Liver (tissue), 9 donors: ENCODE results near the gene KIRREL3. TPM values are rescaled to one million over a fixed set of nuclear protein-coding genes. Genes with fewer than 3 reads are reported as not detected.

Experiments
- DNase-seq: peaks from one replicate; pipeline ENCODE4 v3.0.0-alpha.2; 2017; ENCODE audit warnings: low spot score
- H3K27ac ChIP-seq, 2 donors: one replicate each; pipeline ENCODE4 v1.7.0; 2013; ENCODE audit warnings: inconsistent platforms in 2 of 2, low read length in 2 of 2, control low read depth in 1 of 2, low read depth in 1 of 2, mild to moderate bottlenecking in 1 of 2
- H3K27me3 ChIP-seq, 4 donors: one replicate each; pipeline versions ENCODE4 v1.6.1 to v1.7.0; 2013; ENCODE audit warnings: low read length in 3 of 4, inconsistent platforms in 1 of 4, mild to moderate bottlenecking in 1 of 4, moderate library complexity in 1 of 4; ENCODE audit not compliant: control insufficient read depth in 4 of 4, insufficient read depth in 4 of 4
- H3K36me3 ChIP-seq, 4 donors: one replicate each; pipeline versions ENCODE4 v1.6.1 to v1.7.0; 2013; ENCODE audit warnings: low read length in 3 of 4, mild to moderate bottlenecking in 3 of 4, low read depth in 1 of 4, moderate library complexity in 1 of 4; ENCODE audit not compliant: control insufficient read depth in 4 of 4, insufficient read depth in 3 of 4
- H3K4me1 ChIP-seq, 4 donors: one replicate each; pipeline versions ENCODE4 v1.6.1 to v1.7.0; 2013; ENCODE audit warnings: low read length in 3 of 4, mild to moderate bottlenecking in 3 of 4, moderate library complexity in 1 of 4; ENCODE audit not compliant: control insufficient read depth in 4 of 4, insufficient read depth in 4 of 4
- H3K4me3 ChIP-seq, 3 donors: one replicate each; pipeline versions ENCODE4 v1.6.1 to v1.7.0; 2013; ENCODE audit warnings: low read length in 3 of 3, control low read depth in 1 of 3, low read depth in 1 of 3, mild to moderate bottlenecking in 1 of 3
- H3K9ac ChIP-seq, 2 donors: one replicate each; pipeline ENCODE4 v1.7.0; 2013; ENCODE audit warnings: low read length in 2 of 2, mild to moderate bottlenecking in 2 of 2, moderate library complexity in 2 of 2, control low read depth in 1 of 2, low read depth in 1 of 2
- H3K9me3 ChIP-seq, 4 donors: one replicate each; pipeline versions ENCODE4 v1.6.1 to v1.7.0; 2013; ENCODE audit warnings: low read length in 3 of 4; ENCODE audit not compliant: control insufficient read depth in 4 of 4
- EGR1 ChIP-seq, 2 donors: IDR thresholded peaks; 2 replicates each; pipeline ENCODE4 v1.6.1; 2016 to 2018; ENCODE audit warnings: antibody characterized with exemption in 2 of 2, low read depth in 2 of 2
- FOXA1 ChIP-seq: IDR thresholded peaks from 2 replicates; pipeline ENCODE4 v1.6.1; 2016; ENCODE audit warnings: antibody characterized with exemption
- FOXA2 ChIP-seq: IDR thresholded peaks from 2 replicates; pipeline ENCODE4 v1.6.1; 2016; ENCODE audit warnings: antibody characterized with exemption
- GABPA ChIP-seq, 2 donors: IDR thresholded peaks in 1 of 2; conservative IDR thresholded peaks in 1 of 2; 2 replicates each; pipeline ENCODE4 v1.6.1; 2016; ENCODE audit warnings: antibody characterized with exemption in 2 of 2, mild to moderate bottlenecking in 1 of 2, moderate library complexity in 1 of 2
- HNF4A ChIP-seq, 2 donors: conservative IDR thresholded peaks; 2 replicates each; pipeline ENCODE4 v1.6.1; 2016; ENCODE audit warnings: antibody characterized with exemption in 2 of 2, mild to moderate bottlenecking in 2 of 2
- HNF4G ChIP-seq: IDR thresholded peaks from 2 replicates; pipeline ENCODE4 v1.6.1; 2016; ENCODE audit warnings: antibody characterized with exemption
- JUND ChIP-seq, 2 donors: IDR thresholded peaks; 2 replicates each; pipeline ENCODE4 v1.6.1; 2016; ENCODE audit warnings: antibody characterized with exemption in 2 of 2
- NR2F2 ChIP-seq: IDR thresholded peaks from 2 replicates; pipeline ENCODE4 v1.6.1; 2016; ENCODE audit warnings: antibody characterized with exemption
- RAD21 ChIP-seq, 2 donors: IDR thresholded peaks; 2 replicates each; pipeline ENCODE4 v1.6.1; 2016; ENCODE audit warnings: antibody characterized with exemption in 2 of 2, mild to moderate bottlenecking in 2 of 2
- SP1 ChIP-seq: IDR thresholded peaks from 2 replicates; pipeline ENCODE4 v1.6.1; 2018; ENCODE audit warnings: antibody characterized with exemption, mild to moderate bottlenecking
- TAF1 ChIP-seq: conservative IDR thresholded peaks from 2 replicates; pipeline ENCODE4 v1.6.1; 2016; ENCODE audit warnings: antibody characterized with exemption, mild to moderate bottlenecking
- YY1 ChIP-seq: IDR thresholded peaks from 2 replicates; pipeline ENCODE4 v1.6.1; 2016; ENCODE audit warnings: antibody characterized with exemption, mild to moderate bottlenecking
- WGBS: extraction: QIAGEN DNeasy Blood & Tissue Kit; methylation state at CpG from one replicate; pipeline ENCODE4 v1.1.7; 2013; 5-methylcytosine and 5-hydroxymethylcytosine counted together
- polyA plus RNA-seq, 2 donors: library from polyadenylated mRNA; stranded (reverse) in 1 of 2; unstranded in 1 of 2; fragments of 200-250 nt in 1 of 2; fragments of >200 nt in 1 of 2; fragmentation: Nextera tagmentation in 1 of 2; extraction: Ambion mirVana in 1 of 2; gene quantifications; one replicate each; pipeline versions ENCODE4 v1.2.1 to v1.2.3, GENCODE V29; 2013 to 2015
- total RNA-seq, 2 donors: library from RNA; depleted of rRNA; stranded (reverse); fragments of >200 nt; gene quantifications; one replicate each; pipeline ENCODE4 v1.2.3, GENCODE V29; 2014
- TF ChIP-seq, protein P1 (sequence below): fragments of 150-350 bp; IDR thresholded peaks from 2 replicates; pipeline ENCODE4 v1.5.1; 2017; ENCODE audit warnings: improper control_type of control experiment, low read depth, low read length; ENCODE audit not compliant: missing input control
- TF ChIP-seq, protein P2 (sequence below): IDR thresholded peaks from 2 replicates; pipeline ENCODE4 v1.6.1; 2016; ENCODE audit warnings: antibody characterized with exemption
- TF ChIP-seq, protein P3 (sequence below): IDR thresholded peaks from 2 replicates; pipeline ENCODE4 v1.6.1; 2016; ENCODE audit warnings: antibody characterized with exemption
- TF ChIP-seq, protein P4 (sequence below): IDR thresholded peaks from 2 replicates; pipeline ENCODE4 v1.6.1; 2016; ENCODE audit warnings: antibody characterized with exemption, mild to moderate bottlenecking
- TF ChIP-seq, protein P5 (sequence below): IDR thresholded peaks from 2 replicates; pipeline ENCODE4 v1.6.1; 2016; ENCODE audit warnings: antibody characterized with exemption
- donor health status: healthy.
- donor health status: healthy.
- donor health status: healthy.
- donor health status: healthy.
- donor health status: healthy.

The KIRREL3 gene
- total and polyA plus RNA-seq, 4 donors, result 0.03 to 0.29 (median 0.08) TPM; not detected in 1

DNA sequence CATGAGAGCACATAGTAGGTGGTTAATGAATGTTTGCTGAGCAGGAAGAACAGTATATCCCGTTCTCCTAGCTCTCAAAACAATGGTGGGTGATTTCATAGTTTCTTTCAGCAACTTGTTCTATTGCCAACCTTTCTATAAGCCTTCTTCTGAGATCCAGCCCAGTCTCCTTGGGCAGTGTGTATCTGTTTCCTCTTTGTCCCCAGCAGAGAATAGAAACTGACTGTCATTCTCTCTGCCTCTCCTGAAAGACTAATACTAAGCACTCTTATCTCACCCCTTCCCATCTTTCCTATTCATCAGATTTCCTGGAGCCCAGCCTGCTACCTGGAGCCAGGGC is 372.1 kb downstream of the KIRREL3 start:
- DNase-seq, result no peak
- peak overlapping the region; percentile 68 to 84 for H3K27ac ChIP-seq
- 76% methylated on average over 1 of the region's 1 CpG for WGBS

DNA sequence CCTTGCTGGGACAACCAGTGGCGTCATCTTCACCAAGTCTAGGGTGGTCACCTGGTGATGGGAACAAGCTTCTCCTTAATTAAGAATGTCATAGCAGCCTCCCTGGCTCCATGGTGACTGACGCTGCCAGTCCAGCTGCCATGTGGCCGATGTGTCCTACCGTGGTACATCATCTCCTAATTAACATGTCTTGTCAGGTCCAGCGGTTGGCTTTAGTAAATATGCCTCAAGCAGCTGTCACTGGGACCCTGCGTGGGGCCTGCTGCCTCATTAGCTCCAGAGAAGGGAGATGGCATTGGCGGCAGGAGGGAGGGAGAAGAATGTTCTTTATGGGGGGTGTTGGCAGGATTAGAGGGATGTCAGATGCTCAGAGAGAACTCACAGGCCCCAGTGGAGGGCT is 373.1 kb downstream of the KIRREL3 start:
- H3K4me3 ChIP-seq, result no peak overlapping the region
- no peaks in the 10 kb centered on the region for H3K9me3 ChIP-seq
- H3K36me3 ChIP-seq, result no peaks in the 10 kb centered on the region
- peaks cover 15 to 56% (median 47%) of the 10 kb centered on the region in 4 donors for H3K4me1 ChIP-seq
- no peak for DNase-seq
- no peak overlapping the region for H3K9ac ChIP-seq
- 94% methylated on average over 7 of the region's 7 CpGs for WGBS
- no peak for TF ChIP-seq FOXA1
- TF ChIP-seq YY1, result no peak
- TF ChIP-seq GABPA (IDR thresholded peaks at IDR 0.05 in 1 of 2, conservative IDR thresholded peaks at IDR 0.05 in 1 of 2), result no peak
- no peak for TF ChIP-seq JUND (IDR thresholded peaks at IDR 0.05)
- TF ChIP-seq, protein P1, sequence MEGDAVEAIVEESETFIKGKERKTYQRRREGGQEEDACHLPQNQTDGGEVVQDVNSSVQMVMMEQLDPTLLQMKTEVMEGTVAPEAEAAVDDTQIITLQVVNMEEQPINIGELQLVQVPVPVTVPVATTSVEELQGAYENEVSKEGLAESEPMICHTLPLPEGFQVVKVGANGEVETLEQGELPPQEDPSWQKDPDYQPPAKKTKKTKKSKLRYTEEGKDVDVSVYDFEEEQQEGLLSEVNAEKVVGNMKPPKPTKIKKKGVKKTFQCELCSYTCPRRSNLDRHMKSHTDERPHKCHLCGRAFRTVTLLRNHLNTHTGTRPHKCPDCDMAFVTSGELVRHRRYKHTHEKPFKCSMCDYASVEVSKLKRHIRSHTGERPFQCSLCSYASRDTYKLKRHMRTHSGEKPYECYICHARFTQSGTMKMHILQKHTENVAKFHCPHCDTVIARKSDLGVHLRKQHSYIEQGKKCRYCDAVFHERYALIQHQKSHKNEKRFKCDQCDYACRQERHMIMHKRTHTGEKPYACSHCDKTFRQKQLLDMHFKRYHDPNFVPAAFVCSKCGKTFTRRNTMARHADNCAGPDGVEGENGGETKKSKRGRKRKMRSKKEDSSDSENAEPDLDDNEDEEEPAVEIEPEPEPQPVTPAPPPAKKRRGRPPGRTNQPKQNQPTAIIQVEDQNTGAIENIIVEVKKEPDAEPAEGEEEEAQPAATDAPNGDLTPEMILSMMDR, result no peak
- no peak for TF ChIP-seq RAD21 (IDR thresholded peaks at IDR 0.05)
- TF ChIP-seq NR2F2, result no peak
- TF ChIP-seq, protein P2, sequence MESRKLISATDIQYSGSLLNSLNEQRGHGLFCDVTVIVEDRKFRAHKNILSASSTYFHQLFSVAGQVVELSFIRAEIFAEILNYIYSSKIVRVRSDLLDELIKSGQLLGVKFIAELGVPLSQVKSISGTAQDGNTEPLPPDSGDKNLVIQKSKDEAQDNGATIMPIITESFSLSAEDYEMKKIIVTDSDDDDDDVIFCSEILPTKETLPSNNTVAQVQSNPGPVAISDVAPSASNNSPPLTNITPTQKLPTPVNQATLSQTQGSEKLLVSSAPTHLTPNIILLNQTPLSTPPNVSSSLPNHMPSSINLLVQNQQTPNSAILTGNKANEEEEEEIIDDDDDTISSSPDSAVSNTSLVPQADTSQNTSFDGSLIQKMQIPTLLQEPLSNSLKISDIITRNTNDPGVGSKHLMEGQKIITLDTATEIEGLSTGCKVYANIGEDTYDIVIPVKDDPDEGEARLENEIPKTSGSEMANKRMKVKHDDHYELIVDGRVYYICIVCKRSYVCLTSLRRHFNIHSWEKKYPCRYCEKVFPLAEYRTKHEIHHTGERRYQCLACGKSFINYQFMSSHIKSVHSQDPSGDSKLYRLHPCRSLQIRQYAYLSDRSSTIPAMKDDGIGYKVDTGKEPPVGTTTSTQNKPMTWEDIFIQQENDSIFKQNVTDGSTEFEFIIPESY, result no peak
- no peak for TF ChIP-seq SP1
- no peak for TF ChIP-seq HNF4G
- TF ChIP-seq, protein P3, sequence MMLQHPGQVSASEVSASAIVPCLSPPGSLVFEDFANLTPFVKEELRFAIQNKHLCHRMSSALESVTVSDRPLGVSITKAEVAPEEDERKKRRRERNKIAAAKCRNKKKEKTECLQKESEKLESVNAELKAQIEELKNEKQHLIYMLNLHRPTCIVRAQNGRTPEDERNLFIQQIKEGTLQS, result no peak
- no peak for TF ChIP-seq EGR1 (IDR thresholded peaks at IDR 0.05; ENCODE audit: low read depth in 2 of 2)
- TF ChIP-seq, protein P4, sequence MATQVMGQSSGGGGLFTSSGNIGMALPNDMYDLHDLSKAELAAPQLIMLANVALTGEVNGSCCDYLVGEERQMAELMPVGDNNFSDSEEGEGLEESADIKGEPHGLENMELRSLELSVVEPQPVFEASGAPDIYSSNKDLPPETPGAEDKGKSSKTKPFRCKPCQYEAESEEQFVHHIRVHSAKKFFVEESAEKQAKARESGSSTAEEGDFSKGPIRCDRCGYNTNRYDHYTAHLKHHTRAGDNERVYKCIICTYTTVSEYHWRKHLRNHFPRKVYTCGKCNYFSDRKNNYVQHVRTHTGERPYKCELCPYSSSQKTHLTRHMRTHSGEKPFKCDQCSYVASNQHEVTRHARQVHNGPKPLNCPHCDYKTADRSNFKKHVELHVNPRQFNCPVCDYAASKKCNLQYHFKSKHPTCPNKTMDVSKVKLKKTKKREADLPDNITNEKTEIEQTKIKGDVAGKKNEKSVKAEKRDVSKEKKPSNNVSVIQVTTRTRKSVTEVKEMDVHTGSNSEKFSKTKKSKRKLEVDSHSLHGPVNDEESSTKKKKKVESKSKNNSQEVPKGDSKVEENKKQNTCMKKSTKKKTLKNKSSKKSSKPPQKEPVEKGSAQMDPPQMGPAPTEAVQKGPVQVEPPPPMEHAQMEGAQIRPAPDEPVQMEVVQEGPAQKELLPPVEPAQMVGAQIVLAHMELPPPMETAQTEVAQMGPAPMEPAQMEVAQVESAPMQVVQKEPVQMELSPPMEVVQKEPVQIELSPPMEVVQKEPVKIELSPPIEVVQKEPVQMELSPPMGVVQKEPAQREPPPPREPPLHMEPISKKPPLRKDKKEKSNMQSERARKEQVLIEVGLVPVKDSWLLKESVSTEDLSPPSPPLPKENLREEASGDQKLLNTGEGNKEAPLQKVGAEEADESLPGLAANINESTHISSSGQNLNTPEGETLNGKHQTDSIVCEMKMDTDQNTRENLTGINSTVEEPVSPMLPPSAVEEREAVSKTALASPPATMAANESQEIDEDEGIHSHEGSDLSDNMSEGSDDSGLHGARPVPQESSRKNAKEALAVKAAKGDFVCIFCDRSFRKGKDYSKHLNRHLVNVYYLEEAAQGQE, result no peak
- TF ChIP-seq, protein P5, sequence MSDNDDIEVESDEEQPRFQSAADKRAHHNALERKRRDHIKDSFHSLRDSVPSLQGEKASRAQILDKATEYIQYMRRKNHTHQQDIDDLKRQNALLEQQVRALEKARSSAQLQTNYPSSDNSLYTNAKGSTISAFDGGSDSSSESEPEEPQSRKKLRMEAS, result no peak
- TF ChIP-seq FOXA2, result no peak
- TF ChIP-seq HNF4A (conservative IDR thresholded peaks at IDR 0.05), result no peak
- no peak for TF ChIP-seq TAF1
- H3K27ac ChIP-seq, result no peak overlapping the region
- no peaks in the 10 kb centered on the region for H3K27me3 ChIP-seq

More for the DNA sequence above, 372.1 kb downstream of the KIRREL3 start:
- peaks cover 15 to 56% (median 47%) of the 10 kb centered on the region in 4 donors for H3K4me1 ChIP-seq
- H3K27me3 ChIP-seq, result no peaks in the 10 kb centered on the region
- TF ChIP-seq EGR1 (IDR thresholded peaks at IDR 0.05; ENCODE audit: low read depth in 2 of 2), result no peak
- TF ChIP-seq HNF4A (conservative IDR thresholded peaks at IDR 0.05), result no peak
- TF ChIP-seq, protein P4, result no peak
- TF ChIP-seq RAD21 (IDR thresholded peaks at IDR 0.05), result no peak
- no peak for TF ChIP-seq SP1
- TF ChIP-seq HNF4G, result no peak
- no peak for TF ChIP-seq JUND (IDR thresholded peaks at IDR 0.05)
- no peak for TF ChIP-seq FOXA1
- no peak overlapping the region for H3K4me3 ChIP-seq
- no peaks in the 10 kb centered on the region for H3K36me3 ChIP-seq
- no peaks in the 10 kb centered on the region for H3K9me3 ChIP-seq
- H3K9ac ChIP-seq, result no peak overlapping the region
